ENCODE results near the gene NCKAP5.

- TF ChIP-seq CTCF (IDR thresholded peaks at IDR 0.05) (no peak), EZH2 (IDR thresholded peaks at IDR 0.05; ENCODE audit: borderline replicate concordance, insufficient read depth, low read depth, low read length, poor library complexity, severe bottlenecking) (no peak)
Measured at GRCh38 chr2:133140620-133141019, 427.6 kb downstream of the NCKAP5 start.
